HepG2 (cell line): ENCODE results near the gene TNPO3. TPM values are rescaled to one million over a fixed set of nuclear protein-coding genes. Genes with fewer than 3 reads are reported as not detected.

ENCODE experiments used
- ARID4A ChIP-seq: sonication (generic); formaldehyde crosslinking; IDR thresholded peaks from 2 replicates; pipeline ENCODE4 v1.5.0; 2020; ENCODE audit warnings: mild to moderate bottlenecking, missing genetic modification reagents, borderline replicate concordance
- ELK4 ChIP-seq: sonication (generic); formaldehyde crosslinking; IDR thresholded peaks from 2 replicates; pipeline ENCODE4 v1.9.0; 2021; ENCODE audit warnings: missing genetic modification reagents, borderline replicate concordance
- HNF4G ChIP-seq, 2 experiments: sonication (generic) in 1 of 2; formaldehyde crosslinking in 1 of 2; IDR thresholded peaks; 2 replicates each; pipeline versions ENCODE4 v1.4.0 to v1.6.1; 2011 to 2020; ENCODE audit warnings: borderline replicate concordance in 2 of 2, low read depth in 2 of 2, mild to moderate bottlenecking in 2 of 2, low read length in 1 of 2, missing genetic modification reagents in 1 of 2, moderate library complexity in 1 of 2
- JDP2 ChIP-seq: sonication (generic); formaldehyde crosslinking; IDR thresholded peaks from 2 replicates; pipeline ENCODE4 v1.8.1; 2022; ENCODE audit warnings: missing genetic modification reagents, borderline replicate concordance
- MAX ChIP-seq: IDR thresholded peaks from 2 replicates; pipeline ENCODE4 v1.6.1; 2012; ENCODE audit warnings: inconsistent platforms
- NCOR1 ChIP-seq: fragments of 200-600 bp; sonication (generic); IDR thresholded peaks from 2 replicates; pipeline ENCODE4 v1.7.0; 2017; ENCODE audit warnings: antibody characterized with exemption, low read length, borderline replicate concordance
- NFE2L2 ChIP-seq: fragments of 150-350 bp; IDR thresholded peaks from 2 replicates; pipeline ENCODE4 v1.6.1; 2014; ENCODE audit warnings: low read length
- PLRG1 ChIP-seq: fragments of 450-650 bp; conservative IDR thresholded peaks from 2 replicates; pipeline ENCODE4 v1.6.1; 2016
- STAG1 ChIP-seq: sonication (generic); formaldehyde crosslinking; IDR thresholded peaks from 2 replicates; pipeline ENCODE4 v1.4.0; 2020; ENCODE audit warnings: missing genetic modification reagents
- TOE1 ChIP-seq: sonication (generic); formaldehyde crosslinking; IDR thresholded peaks from 2 replicates; pipeline ENCODE4 v1.4.0; 2020; ENCODE audit warnings: mild to moderate bottlenecking, missing genetic modification reagents
- ZBTB49 ChIP-seq: sonication (generic); formaldehyde crosslinking; IDR thresholded peaks from 2 replicates; pipeline ENCODE4 v1.4.0; 2020; ENCODE audit warnings: missing genetic modification reagents, borderline replicate concordance
- ZFP62 ChIP-seq: sonication (generic); formaldehyde crosslinking; IDR thresholded peaks from 2 replicates; pipeline ENCODE4 v1.4.0; 2020; ENCODE audit warnings: missing genetic modification reagents
- ZNF446 ChIP-seq: sonication (generic); formaldehyde crosslinking; IDR thresholded peaks from 2 replicates; pipeline ENCODE4 v1.5.0; 2020; ENCODE audit warnings: mild to moderate bottlenecking, missing genetic modification reagents
- ZNF546 ChIP-seq: sonication (generic); formaldehyde crosslinking; conservative IDR thresholded peaks from 2 replicates; pipeline ENCODE4 v1.8.1; 2023; ENCODE audit warnings: mild to moderate bottlenecking, missing genetic modification reagents
- ZNF556 ChIP-seq: sonication (generic); formaldehyde crosslinking; IDR thresholded peaks from 2 replicates; pipeline ENCODE4 v1.4.0; 2020; ENCODE audit warnings: mild to moderate bottlenecking, missing genetic modification reagents, borderline replicate concordance
- ZNF691 ChIP-seq: sonication (generic); formaldehyde crosslinking; IDR thresholded peaks from 2 replicates; pipeline ENCODE4 v1.4.0; 2020; ENCODE audit warnings: missing genetic modification reagents, low read depth, mild to moderate bottlenecking, borderline replicate concordance
- ZNF766 ChIP-seq: sonication (generic); formaldehyde crosslinking; IDR thresholded peaks from 2 replicates; pipeline ENCODE4 v1.5.0; 2020; ENCODE audit warnings: missing genetic modification reagents, borderline replicate concordance
- ZNF773 ChIP-seq: sonication (generic); formaldehyde crosslinking; IDR thresholded peaks from 2 replicates; pipeline ENCODE4 v1.4.0; 2020; ENCODE audit warnings: missing genetic modification reagents, borderline replicate concordance
- ZNF777 ChIP-seq: sonication (generic); formaldehyde crosslinking; IDR thresholded peaks from 2 replicates; pipeline ENCODE4 v1.4.0; 2020; ENCODE audit warnings: missing genetic modification reagents
- polyA plus RNA-seq, 8 experiments: library from polyadenylated mRNA; depleted of rRNA in 3 of 8; stranded (reverse) in 7 of 8; unstranded in 1 of 8; fragments of >200 nt; fragmentation: Illumina TruSeq in 4 of 8; extraction: Trizol in 4 of 8; gene quantifications; 2 replicates each; pipeline versions ENCODE4 v1.2.1 to v1.2.3, GENCODE V29; 2011 to 2016; ENCODE audit warnings: low read depth in 4 of 8, missing spikeins in 1 of 8, mixed read lengths in 1 of 8; ENCODE audit not compliant: insufficient read depth in 1 of 8
- total RNA-seq, 5 experiments: library from RNA; depleted of rRNA; stranded (reverse); fragments of >200 nt; fragmentation: Illumina TruSeq; extraction: Trizol; gene quantifications; 2 replicates each; pipeline ENCODE4 v1.2.3, GENCODE V29; 2016; ENCODE audit warnings: low read depth in 1 of 5

Gene TNPO3
- total and polyA plus RNA-seq, 2 of the 13 experiments (the other 11 are each of a cell fraction or from before 2014, with no cell fraction given) = 23.8 to 44.6 TPM

- TF ChIP-seq ZFP62 (CRISPR knock-in tag) = no peak
- TF ChIP-seq ZNF546 (CRISPR knock-in tag) = peak; percentile 61; the same call in 1 of the 2 replicates
- no peak for TF ChIP-seq HNF4G (IDR thresholded peaks at IDR 0.05; ENCODE audit: borderline replicate concordance, low read depth, low read length)
- no peak for TF ChIP-seq HNF4G (CRISPR knock-in tag; IDR thresholded peaks at IDR 0.05; ENCODE audit: borderline replicate concordance, low read depth)
- TF ChIP-seq JDP2 (CRISPR knock-in tag) = no peak
- no peak for TF ChIP-seq ZNF766 (CRISPR knock-in tag)
- TF ChIP-seq NFE2L2 = no peak
- no peak for TF ChIP-seq ZNF691 (CRISPR knock-in tag)
- no peak for TF ChIP-seq ZNF556
- peak; percentile 40; the same call in 1 of the 2 replicates for TF ChIP-seq ARID4A (CRISPR knock-in tag)
- peak; percentile 27; the same call in 1 of the 2 replicates for TF ChIP-seq MAX
- TF ChIP-seq ZNF777 (CRISPR knock-in tag) = peak; percentile 74
- no peak for TF ChIP-seq ZBTB49
- no peak for TF ChIP-seq ELK4
- TF ChIP-seq ZNF446 (CRISPR knock-in tag) = no peak
- no peak for TF ChIP-seq ZNF773
- TF ChIP-seq NCOR1 = no peak
- no peak for TF ChIP-seq STAG1 (CRISPR knock-in tag)
- no peak for TF ChIP-seq PLRG1
- TF ChIP-seq TOE1 (CRISPR knock-in tag) = no peak
Measured at GRCh38 chr7:128937647-128938543, 117.0 kb downstream of the TNPO3 start, which contains the start of gene IRF5 (continued).
